DMS79 (cell line): ENCODE measurements around the gene CLMN.
"Not testable (repeated sequence)": the region's sequence is repeated elsewhere in the genome, so short reads cannot be mapped to it uniquely, and the experiment has no call there.

Experiments used
- DNase-seq: peaks from one replicate; lab custom pipeline; 2025; lab: John Stamatoyannopoulos, UW

CLMN gene

DNA sequence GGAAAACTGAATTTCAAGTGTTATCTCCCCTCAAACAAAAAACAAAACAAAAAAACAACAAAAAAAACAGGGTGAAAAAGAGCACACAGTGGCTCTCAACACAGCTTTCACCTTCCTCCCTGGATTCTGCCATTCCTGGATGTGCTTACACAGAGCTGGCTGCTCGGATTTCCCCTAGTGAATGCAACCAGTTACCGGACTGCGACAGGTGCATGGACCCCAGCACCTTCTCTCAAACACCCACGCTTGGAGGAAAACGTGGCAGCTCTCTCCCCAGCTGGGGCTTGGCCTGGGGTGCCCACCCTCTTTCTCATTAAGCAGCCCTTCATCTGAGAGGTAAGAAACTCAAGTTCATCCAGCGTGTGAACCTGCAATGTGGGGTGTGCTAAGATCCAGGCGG lies 128.9 kb downstream of the CLMN start:
- DNase-seq: no peak

DNA sequence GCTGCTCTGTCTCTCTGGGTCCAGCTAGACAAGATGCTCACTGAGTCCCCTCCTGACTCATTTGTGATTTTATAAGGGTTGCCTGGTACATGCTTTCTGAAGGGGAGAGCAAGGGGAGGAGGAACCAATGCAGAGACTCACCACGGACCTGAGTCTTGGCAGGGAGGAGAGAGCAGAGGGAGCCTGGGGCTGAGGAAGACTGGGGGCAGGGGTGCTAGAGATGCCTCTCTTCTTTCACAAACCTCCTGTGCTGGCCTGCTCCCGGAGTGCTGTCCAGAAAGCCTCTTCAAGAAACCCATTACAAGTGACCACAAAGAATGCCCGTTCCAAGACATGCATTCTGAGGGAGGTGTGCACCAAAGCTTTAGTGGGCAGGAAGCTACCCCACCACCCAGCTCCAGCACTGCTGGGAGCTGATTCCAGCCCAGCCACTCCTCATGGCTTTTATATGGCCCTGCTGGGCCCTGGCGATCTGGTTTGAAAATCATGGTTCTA lies 129.3 kb downstream of the CLMN start:
- no peak for DNase-seq

DNA sequence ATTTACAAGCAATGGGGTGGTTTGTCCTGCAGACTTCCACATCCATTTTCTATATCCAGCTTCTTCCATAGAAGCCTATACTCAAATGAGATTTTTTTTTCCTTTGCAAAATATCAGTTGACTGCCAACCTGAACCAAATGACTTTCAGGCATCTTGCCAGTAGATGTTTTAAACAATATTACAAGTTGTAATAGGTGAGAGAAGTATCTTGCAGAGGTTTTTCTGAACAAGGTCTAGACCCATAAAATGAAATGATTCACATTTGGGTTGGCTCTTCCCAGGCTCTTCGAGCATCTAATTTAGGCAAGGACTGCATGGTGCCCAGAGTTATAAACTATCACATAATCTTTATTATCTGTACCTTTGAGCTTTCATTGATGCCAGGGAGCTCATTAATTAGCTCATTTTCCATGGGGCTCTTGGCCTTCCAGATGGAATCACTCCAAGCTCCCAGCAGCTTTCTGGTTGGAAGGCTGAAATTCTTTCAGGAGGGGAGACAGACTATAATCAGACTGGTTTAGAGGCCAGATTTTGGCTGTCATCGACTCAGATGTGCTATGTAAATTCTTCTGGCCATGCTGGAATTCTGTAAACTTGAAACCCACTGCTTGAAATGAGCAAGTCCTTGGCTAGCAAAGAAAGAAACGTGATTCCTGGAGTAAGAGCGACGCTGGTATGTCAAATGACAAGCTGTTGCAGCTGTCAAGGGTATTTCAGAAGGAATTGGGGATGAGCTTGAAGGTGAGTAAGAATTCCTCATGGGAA lies 130.2 kb downstream of the CLMN start:
- peak; percentile 90 for DNase-seq

GRCh38 chr14:95188380-95188779 lies 131.3 kb downstream of the CLMN start:
- no peak for DNase-seq

- no peak for DNase-seq
Measured at GRCh38 chr14:95185767-95186392, 133.8 kb downstream of the CLMN start.

DNA sequence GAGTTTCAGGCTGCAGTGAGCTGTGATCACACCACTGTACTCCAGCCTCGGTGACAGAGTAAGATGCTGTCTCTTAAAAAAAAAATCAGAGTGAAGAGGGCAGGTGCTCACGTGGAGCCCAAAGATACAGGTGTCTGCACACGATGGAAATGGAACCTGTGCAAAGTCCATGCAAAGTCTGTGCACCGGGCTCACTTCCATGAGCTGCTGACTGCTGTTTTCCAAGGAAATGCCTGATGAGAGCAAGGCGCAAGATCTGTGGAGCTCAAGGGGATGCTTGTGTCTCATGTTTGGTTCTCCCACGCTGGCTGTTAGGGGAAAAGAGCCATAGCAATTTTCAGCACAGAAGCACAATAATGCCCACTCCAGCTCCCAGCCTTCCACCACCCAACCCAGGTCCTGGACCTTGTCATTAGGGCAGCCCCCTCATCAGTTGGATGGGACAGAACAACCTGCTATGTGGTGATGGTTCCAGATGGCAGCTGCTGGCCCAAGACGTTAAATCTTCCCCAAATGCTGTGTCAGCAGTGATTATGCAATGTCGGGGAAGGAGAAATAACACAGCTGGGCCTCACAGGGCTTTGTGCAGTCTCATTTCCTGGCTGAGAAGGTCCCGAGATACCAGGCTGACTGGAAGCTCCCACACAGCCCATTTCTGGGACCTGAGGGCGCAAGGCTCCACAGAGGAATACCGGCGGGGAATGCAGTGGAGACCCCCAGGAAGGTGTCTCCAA lies 134.5 kb downstream of the CLMN start:
- DNase-seq: no peak

DNA sequence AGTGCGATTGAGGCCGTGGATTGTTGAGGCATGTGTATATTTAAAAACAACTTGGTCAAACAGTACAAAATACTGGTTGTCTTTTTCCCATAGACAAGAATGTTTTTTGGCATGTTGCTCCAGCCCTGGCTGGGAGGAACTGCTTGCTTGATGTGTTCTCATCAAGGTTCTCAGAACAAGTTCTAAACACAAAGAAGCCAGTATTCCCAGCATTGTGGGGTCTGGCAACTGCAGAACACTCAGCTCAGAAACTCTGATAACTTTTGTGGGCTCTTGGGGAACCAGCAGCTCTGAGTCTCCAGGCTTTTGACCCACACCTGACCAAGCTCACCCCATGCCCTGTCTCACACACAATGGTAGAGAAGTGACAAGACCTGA lies 135.3 kb downstream of the CLMN start:
- DNase-seq: no peak

GRCh38 chr14:95183532-95184412 lies 135.9 kb downstream of the CLMN start:
- no peak for DNase-seq

DNA sequence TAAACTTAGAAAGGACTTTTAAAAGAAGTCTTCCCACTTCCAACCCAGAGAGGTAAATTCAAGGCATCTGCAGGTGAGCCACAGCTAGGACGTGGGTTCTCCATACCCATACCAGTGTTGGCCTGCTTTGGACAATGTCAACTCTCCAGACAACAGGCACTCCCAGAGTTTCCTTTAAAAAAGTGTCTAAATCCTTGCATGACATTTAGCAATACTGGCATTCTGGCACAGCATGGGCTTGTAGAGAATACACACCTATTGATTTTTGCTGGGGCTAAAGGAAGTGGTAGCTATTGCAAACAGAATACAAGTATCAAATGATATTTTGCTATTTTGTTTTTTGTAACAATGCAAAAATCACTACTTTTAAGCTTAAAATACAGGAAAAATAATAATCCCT lies 136.6 kb downstream of the CLMN start:
- no peak for DNase-seq

GRCh38 chr14:95182379-95182778 lies 137.3 kb downstream of the CLMN start:
- DNase-seq: no peak

GRCh38 chr14:95180966-95181741 lies 138.6 kb downstream of the CLMN start:
- no peak for DNase-seq

GRCh38 chr14:95175670-95176069 lies 144.0 kb downstream of the CLMN start:
- not testable (repeated sequence) for DNase-seq

GRCh38 chr14:95174184-95174792 lies 145.4 kb downstream of the CLMN start:
- no peak for DNase-seq

- DNase-seq: no peak
Measured at GRCh38 chr14:95173518-95173917, 146.2 kb downstream of the CLMN start.

- DNase-seq: no peak
Measured at GRCh38 chr14:95167177-95167576, 152.5 kb downstream of the CLMN start.

DNA sequence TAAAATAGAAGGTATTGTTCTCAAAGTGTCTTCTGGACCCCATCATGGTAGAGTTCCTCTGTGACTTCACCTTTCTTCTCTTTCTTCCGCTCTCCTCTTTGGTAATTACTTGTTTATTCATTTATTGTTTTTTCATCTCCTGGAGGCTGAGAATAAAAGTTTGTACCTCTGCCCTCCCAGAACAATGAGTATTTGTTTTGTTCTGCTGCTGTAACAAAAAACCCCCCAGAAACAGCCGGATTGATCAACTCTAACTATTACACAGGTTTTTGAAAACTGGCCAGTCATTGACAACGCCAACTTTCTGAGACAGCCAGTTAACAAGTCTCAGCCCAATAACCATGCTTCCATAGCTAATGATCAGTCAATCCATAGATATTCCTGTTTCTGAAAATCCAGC lies 154.2 kb downstream of the CLMN start:
- DNase-seq: no peak

DNA sequence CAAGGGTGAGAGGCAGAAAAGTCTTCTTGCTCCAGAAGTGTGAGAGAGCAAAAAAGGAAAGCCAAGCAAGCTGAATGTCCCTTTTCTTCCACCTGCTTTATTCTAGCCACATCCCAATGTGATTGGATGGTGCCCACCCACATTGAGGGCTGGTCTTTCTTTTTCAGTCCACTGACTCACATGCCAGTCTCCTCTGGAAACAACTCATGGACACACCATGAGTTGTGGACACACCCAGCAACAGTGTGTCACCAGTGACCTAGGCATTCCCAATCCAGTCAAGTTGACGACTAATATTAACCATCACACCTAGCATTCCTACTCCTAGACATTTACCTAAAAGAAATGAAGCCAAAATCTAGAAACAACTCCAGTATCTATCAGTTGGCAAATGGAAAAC lies 155.2 kb downstream of the CLMN start:
- no peak for DNase-seq

DNA sequence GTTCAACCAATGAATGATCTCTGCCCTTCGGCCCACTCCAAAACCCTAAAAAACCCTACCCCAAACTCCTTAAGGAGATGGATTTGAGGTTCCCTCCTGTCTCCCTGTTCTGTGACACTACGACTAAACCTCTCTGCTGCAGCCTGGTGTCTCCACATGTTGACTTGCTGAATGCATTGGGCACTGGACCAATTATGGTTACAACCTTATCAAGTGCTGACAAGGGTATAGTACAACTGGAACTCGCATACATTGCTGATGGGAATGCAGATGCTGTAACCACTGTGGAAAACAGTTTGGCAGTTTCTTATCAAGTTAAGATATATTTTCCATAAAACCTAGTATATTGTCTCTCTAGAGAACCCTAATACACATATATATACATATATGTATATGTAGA lies 156.0 kb downstream of the CLMN start:
- no peak for DNase-seq

DNA sequence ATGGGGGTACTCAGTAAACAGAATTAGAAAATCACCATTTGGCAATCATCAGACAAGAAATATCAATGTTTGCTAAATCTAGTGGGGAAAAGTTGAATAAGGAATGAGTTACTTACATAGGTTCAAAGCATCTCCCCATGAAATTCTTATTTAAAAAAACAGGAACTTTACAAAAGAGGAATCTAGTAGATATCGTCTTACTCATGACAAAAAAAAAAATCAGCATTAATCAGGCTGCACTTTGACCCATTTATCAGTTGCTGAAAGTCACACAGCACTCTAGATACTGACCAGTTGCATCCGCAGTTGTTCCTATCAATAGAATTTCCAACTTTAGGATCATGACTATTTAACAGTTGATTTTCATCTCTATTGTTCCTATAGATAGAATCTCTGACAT lies 156.6 kb downstream of the CLMN start:
- DNase-seq: no peak

DNA sequence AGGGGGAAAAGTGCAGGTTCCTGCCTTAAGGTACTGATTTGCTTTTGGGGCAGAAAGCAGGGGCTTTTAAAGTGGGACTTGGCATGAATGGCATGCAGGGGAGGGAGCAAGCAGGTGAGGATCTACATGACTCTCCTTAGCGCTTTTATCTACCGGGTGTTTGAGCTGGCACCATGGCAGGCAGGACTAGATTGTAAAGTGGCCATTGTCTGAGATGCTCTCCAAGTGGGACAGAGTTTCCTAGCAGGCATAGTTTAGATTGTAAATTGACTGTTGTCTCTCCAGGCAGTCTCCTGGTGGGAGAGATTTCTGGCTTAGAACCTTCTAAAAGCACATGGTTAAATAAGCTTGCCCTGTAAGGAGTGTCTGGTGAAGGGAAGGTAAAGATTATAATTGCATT lies 157.1 kb downstream of the CLMN start:
- DNase-seq: no peak
